ENCODE data around the gene MS4A1.

MS4A1 gene

DNA sequence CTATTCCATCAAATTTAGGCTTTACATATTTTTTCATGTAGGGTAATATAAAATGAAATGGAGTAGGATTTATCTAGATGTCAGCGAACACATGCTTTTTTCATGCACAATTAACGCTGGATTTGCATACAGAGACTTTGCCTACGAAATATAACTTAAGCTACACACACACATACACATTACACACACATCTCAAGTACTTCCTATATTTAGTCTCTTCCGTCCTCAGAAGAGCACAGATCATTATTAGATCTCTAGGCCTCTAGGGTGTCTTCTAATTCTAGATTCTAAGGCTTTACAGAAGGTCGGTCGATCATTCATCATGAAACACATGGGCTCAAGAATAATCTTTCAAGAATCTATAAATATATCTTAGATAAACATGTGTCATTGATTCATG, 55.7 kb downstream of the MS4A1 start:
- Histone ChIP-seq H3K36me3 (no peaks in the 10 kb centered on the region), H3K4me2 (peak overlapping the region in 5 of 11 experiments; percentile 13 to 45 (median 19); a peak in 7 of 22 replicates), H3K27ac (no peak overlapping the region), H3K4me1 (peaks cover 0 to 14% (median 4%) of the 10 kb centered on the region in 10 experiments; a peak in 9 of 20 replicates), H3K9ac (no peak overlapping the region), H3K9me3 (replicated peaks in 1 of 11) (peaks cover 17 to 25% (median 22%) of the 10 kb centered on the region in 11 experiments), H3K4me3 (no peak overlapping the region), H3K27me3 (peaks cover 0 to 40% (median 0%) of the 10 kb centered on the region in 11 experiments; a peak in 3 of 22 replicates), H4K20me1 (no peaks in the 10 kb centered on the region)
- no peak for TF ChIP-seq Cebpa-rat (IDR thresholded peaks at IDR 0.05)

- Histone ChIP-seq H4K20me1 (no peaks in the 10 kb centered on the region), H3K9ac (no peak overlapping the region), H3K27ac (no peak overlapping the region), H3K4me3 (no peak overlapping the region), H3K9me3 (replicated peaks in 1 of 11) (peaks cover 17 to 25% (median 20%) of the 10 kb centered on the region in 11 experiments), H3K27me3 (peaks cover 0 to 42% (median 0%) of the 10 kb centered on the region in 11 experiments; a peak in 4 of 22 replicates), H3K36me3 (no peaks in the 10 kb centered on the region), H3K4me2 (no peak overlapping the region), H3K4me1 (peaks cover 0 to 14% (median 4%) of the 10 kb centered on the region in 10 experiments; a peak in 9 of 20 replicates)
- no peak for TF ChIP-seq Cebpa-rat (IDR thresholded peaks at IDR 0.05)
Observed at GRCh38 chr11:60512651-60513225, 57.1 kb downstream of the MS4A1 start.

GRCh38 chr11:60513496-60514460, 58.1 kb downstream of the MS4A1 start:
- no peak overlapping the region for H3K27ac ChIP-seq
- peaks cover 0 to 52% (median 0%) of the 10 kb centered on the region in 11 experiments; a peak in 4 of 22 replicates for H3K27me3 ChIP-seq
- no peak overlapping the region for H3K4me2 ChIP-seq
- peaks cover 0 to 14% (median 4%) of the 10 kb centered on the region in 10 experiments; a peak in 9 of 20 replicates for H3K4me1 ChIP-seq
- no peak overlapping the region for H3K4me3 ChIP-seq
- H4K20me1 ChIP-seq, result no peaks in the 10 kb centered on the region
- no peak for TF ChIP-seq Cebpa-rat (IDR thresholded peaks at IDR 0.05)
- peaks cover 14 to 21% (median 17%) of the 10 kb centered on the region in 11 experiments for H3K9me3 ChIP-seq (replicated peaks in 1 of 11)
- no peaks in the 10 kb centered on the region for H3K36me3 ChIP-seq
- H3K9ac ChIP-seq, result no peak overlapping the region

- no peak for TF ChIP-seq Cebpa-rat (IDR thresholded peaks at IDR 0.05)
- H3K36me3 ChIP-seq, result no peaks in the 10 kb centered on the region
- H3K4me1 ChIP-seq, result peaks cover 0 to 21% (median 11%) of the 10 kb centered on the region in 10 experiments; a peak in 13 of 20 replicates
- H4K20me1 ChIP-seq, result no peaks in the 10 kb centered on the region
- H3K9me3 ChIP-seq (replicated peaks in 1 of 11), result peaks cover 3 to 13% (median 8%) of the 10 kb centered on the region in 11 experiments
- no peak within 1 kb of the TSS for H3K9ac ChIP-seq
- H3K27ac ChIP-seq, result no peak within 1 kb of the TSS
- H3K4me2 ChIP-seq, result no peak within 1 kb of the TSS
- no peak within 1 kb of the TSS for H3K4me3 ChIP-seq
- H3K27me3 ChIP-seq, result peaks cover 0 to 55% (median 0%) of the 10 kb centered on the region in 11 experiments; a peak in 4 of 22 replicates
Observed at GRCh38 chr11:60515144-60515855, 59.7 kb downstream of the MS4A1 start, which contains the start of gene MS4A13. Gene MS4A13 (plus strand): TSS chr11:60515392. CDS start chr11:60518084, 2,692 bp downstream.

Data from BLaER1 treated with 17β-estradiol and CSF1 and Interleukin-3, amounts not matched to agents 10 nM and 100 nM (cell line).